GM21360 (cell line): ENCODE measurements around the gene C20orf96.
A peak's percentile ranks its signal among the peaks of the same experiment; 100 is the strongest.
"Not testable (repeated sequence)": the region's sequence is repeated elsewhere in the genome, so short reads cannot be mapped to it uniquely, and the experiment has no call there.

ENCODE experiments used
- ATAC-seq: cut with Tn5 transposase; IDR thresholded peaks from one replicate; pipeline ENCODE4 v1.9.1; 2021; ENCODE audit warnings: mild to moderate bottlenecking, moderate library complexity; ENCODE audit not compliant: unreplicated experiment

Gene C20orf96, protein sequence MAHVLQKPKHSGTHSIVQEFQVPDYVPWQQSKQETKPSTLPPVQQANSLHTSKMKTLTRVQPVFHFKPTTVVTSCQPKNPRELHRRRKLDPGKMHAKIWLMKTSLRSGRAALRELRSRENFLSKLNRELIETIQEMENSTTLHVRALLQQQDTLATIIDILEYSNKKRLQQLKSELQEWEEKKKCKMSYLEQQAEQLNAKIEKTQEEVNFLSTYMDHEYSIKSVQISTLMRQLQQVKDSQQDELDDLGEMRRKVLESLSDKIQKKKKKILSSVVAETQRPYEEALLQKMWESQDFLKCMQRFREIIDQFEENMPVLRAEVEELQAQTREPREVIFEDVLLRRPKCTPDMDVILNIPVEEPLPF

GRCh38 chr20:290084-290831, at the start of gene C20orf96:
TSS of gene C20orf96 (minus strand) at chr20:290750. CDS start at chr20:290610, 140 bp downstream.
- ATAC-seq = peak; percentile 85

DNA sequence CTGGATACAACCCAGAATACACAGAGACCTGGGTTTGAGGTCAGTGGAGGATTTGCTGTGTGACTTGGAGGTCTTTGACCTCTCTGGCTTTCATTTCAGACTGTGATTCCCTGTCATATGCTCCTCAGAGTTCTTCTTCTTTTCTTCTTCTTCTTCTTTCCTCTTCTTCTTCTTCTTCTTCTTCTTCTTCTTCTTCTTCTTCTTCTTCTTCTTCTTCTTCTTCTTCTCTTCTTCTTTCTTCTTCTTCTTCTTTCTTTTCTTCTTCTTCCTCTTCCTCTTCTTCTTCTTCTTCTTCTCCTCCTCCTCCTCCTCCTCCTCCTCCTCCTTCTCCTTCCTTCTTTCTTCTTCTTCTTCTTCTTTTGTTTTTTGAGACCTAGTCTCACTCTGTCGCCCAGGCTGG, 45.5 kb upstream of the C20orf96 start:
- not testable (repeated sequence) for ATAC-seq

- no peak for ATAC-seq
Measured at GRCh38 chr20:334578-334977, 44.0 kb upstream of the C20orf96 start.

DNA sequence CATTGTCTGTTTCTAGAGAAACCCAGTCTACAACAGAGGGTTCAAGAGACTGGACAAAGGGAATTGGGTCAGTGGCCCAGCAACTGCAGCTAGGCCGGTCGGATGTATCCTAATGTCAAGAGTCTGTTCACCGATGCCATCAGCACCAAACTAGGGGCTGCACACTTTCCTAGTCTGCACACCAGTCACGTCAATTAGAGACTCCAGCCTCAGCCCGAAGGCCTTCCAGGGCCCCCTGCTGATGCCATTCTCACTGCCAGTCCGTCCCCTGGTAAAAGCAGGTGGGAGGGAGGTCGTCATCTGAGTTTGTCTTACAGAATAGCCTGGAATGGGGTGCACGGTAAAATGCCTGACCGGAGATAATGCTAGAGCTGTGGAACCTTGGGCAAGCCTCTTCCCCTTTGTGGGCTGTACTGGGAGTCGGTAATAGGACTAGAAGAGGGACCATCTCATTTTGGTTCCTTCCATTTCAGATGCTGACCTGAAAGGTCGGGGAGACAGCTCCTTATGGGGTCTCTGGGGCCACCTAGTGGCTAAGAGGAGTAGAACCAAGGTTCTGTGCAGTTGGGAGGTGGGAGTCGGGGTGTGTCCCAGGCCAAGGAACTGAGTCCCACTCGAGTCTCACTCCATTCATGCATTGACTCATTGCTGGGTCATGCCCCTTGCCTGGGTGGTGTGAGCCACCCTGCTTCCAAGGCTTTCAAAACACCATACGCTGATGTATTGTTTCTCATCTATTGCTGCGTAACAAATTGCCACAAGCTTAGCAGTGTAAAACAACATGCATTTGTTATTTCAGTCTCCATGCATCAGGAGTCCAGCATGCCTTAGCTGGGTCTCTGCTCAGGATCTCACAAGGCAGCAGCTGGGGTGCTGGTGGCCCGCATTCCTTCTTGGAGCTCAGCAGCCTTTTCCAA, 39.9 kb upstream of the C20orf96 start:
- ATAC-seq = no peak

- ATAC-seq = no peak
Measured at GRCh38 chr20:329851-330232, 39.3 kb upstream of the C20orf96 start.

DNA sequence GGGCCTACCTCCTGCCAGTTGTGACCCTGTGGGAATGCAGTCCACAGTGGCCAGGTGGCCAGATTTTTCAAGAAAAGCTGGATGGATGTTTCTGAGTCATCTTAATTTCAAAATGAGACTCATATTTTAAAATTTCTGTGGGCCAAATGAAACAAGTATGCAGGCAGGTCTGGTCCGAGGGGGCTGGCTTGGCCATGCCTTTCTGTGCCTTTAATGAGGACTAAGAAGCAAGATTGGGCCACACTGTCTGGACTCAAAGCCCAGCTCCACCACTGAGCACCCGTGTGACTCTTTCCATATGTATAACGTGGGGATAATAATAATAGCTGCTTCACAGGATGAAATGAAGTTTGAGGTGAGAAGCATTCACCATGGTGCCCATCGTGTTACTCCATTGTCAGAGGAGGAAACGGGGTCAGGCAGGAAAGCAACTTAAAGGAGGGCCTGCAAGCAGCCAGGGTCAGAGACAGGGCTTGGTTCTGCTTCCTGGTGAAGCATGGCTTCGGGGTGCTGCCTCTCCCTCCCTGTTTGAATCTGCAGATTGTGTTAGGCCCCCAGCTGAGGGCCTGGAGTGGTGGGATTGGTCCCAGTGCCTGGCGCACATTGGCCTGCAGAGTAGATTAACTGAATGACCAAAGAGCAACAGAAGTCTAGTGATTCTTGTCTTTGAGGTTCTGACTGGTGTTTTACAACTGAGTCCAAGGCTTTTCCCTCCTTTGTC, 38.6 kb upstream of the C20orf96 start:
- no peak for ATAC-seq

DNA sequence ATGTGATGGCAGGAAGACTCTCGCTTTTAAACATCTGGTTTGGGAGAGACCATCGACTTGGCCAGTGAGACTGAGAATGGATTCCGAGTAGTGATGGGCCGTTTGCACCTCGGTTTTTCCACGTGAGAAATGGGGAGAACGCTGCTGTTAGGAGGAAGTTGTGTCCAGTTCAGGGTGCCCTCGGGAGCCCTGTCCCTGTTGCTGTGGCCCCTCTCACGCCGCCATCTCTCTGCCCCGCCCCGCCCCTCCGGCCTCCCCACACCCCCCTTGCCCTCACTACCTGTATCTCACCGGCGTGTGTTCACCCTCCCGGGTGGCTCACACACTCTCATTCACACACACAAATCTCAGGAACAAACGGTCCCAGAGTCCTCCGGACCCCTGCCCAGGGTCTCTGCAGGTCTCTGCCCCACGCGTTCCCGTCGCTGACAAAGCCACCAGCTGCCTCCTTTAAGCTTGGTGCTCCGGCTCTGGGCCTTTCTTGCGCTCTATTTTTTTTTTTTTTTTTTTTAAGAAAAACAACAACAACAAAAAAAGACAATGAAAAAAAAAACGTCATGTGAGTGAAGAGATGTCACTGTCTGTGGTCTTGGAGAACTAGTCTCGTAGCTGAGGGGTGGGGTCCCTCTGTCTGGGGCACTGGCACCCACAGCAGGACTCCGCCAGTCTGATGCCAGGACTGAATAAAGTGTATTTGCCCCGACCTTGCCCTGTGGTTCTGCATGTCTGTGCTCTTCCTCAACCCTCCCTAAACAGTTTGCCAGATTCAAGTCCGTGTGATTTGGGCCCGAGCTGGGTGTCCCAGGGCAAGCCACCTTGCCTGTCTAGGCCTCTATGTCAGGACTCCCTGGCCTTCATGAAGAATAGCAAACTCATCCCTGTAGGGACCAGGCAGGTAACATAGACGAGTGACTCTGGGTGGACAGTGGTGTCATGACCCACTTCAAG, 37.8 kb upstream of the C20orf96 start:
- no peak for ATAC-seq

GRCh38 chr20:327186-328026, 36.9 kb upstream of the C20orf96 start:
- peak; percentile 19 for ATAC-seq

GRCh38 chr20:326645-327185, 36.2 kb upstream of the C20orf96 start:
- no peak for ATAC-seq

DNA sequence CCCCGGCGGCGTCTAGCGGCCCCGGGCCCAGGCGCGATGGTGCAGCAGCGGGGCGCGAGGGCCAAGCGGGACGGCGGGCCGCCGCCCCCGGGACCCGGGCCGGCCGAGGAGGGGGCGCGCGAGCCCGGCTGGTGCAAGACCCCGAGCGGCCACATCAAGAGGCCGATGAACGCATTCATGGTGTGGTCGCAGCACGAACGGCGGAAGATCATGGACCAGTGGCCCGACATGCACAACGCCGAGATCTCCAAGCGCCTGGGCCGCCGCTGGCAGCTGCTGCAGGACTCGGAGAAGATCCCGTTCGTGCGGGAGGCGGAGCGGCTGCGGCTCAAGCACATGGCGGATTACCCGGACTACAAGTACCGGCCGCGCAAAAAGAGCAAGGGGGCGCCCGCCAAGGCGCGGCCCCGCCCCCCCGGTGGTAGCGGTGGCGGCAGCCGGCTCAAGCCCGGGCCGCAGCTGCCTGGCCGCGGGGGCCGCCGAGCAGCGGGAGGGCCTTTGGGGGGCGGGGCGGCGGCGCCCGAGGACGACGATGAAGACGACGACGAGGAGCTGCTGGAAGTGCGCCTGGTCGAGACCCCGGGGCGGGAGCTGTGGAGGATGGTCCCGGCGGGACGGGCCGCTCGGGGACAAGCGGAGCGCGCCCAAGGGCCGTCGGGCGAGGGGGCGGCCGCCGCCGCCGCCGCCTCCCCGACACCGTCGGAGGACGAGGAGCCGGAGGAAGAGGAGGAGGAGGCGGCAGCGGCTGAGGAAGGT, 35.5 kb upstream of the C20orf96 start:
- ATAC-seq = no peak

DNA sequence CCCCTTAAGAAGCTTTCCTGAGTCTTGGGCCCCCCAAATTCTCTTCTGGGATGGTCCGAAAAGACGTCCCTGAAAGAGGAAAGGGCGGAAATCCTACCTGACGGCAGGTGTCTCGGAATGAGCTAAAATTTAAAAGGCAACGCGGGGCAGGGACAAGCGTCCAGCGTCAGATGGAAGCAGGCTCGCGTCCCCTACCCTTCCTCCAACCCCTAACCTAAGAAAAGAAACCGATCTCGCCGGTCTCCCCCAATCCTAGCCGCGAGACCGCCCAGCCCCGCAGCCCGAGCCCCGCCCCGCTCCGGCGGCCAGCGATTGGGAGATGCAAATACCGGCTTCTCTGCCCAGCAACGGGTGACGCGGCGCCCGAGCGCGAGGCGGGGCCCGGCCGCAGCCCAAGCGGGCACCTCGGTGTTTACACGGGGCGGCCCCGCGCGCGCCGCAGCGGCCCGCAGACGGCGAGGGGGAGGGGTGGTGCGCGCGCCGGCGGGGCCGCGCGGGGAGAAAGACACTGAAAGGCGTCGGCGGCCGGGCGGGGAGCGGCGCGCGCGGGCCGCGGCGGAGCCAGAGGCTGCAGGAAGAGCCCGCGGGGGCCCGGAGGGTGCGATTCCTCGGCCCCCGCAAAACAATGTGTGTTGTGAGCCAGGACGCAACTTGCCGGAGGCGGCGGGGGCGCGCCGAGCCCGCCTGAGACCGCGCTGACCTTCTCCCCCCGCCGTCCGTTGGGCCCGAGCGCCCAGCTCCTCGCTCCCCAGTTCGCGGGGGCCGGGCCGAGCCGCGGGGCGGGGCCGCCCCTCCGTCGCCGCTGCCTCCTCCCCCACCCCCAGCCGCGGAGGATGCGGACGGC, 34.7 kb upstream of the C20orf96 start, which contains the start of gene SOX12:
TSS of gene SOX12 (plus strand) at position 508 of the 844 bp plus-strand sequence. CDS start 373 bp downstream, outside the sequence.
- peak; percentile 68 for ATAC-seq

DNA sequence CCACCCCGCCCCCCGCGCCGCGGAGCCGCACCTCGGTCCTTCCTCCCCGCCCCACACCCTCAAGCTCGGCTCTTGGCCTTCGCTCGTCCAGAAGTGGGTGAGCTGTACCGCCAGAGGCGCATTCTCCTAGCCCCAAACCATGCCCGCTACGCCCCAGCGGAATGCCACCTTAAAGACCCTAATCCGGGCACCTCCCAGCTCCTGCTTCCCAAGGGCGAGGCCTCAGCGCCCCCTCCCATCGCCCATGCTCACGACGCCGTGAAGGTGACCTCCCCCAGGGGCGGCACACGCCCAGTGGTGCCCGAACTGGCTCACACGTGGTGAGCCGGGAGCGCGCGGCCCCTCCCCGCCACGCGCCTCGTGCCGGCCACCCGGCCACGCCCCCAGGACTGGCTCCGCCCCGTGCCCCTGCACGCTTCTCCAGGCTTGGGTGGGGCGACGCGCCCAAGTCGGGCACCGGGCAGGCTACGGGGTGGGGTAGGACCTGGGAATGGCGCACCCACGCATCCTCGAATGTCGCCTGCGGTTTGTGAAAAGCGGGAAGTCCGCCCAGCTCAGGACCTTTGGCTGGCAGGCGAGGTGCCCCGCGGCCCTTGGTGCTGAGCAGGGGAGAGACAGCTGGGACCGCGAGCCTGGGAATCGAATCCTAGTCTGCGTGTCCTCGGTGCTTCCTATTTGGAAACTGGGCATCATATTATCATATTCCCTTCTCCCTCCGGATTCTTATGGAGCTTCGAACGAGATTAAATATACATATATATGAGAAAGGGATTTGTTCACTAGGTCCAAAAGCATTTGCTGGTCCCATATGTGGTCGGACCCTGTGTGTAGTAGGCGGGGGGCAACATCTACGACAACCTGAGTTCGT, 33.9 kb upstream of the C20orf96 start:
- ATAC-seq = peak; percentile 42

DNA sequence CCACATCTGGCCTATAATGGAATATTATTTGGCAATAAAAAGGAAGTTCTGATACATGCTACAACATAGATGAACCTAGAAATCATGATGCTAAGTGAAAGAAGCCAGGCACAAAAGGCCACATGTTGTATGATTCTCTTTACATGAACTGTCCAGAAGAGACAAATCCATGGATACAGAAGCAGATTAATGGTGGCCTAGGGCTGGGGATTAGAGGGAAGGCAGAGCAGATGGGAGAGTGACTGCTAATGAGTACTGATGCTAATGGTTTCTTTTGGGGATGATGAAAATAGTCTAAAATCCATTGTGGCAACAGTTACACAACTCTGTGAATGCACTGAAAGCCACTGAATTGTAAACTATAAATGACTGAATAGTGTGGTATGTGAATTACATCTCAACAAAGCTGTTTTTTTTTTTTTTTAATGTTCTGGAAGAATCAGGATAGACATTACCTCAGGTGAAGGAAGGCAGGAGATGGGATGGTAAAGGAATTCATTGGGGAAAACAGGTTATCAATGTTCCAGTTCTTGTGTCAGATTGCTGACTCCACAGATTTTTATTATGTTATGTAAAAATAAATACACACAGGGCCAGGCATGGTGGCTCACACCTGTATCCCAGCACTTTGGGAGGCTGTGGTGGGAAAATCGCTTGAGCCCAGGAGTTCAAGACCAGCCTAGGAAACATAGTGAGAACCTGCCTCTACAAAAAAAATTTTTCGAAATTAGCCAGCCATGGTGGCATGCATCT, 25.9 kb upstream of the C20orf96 start:
- no peak for ATAC-seq

- ATAC-seq = no peak
Measured at GRCh38 chr20:313948-314347, 23.4 kb upstream of the C20orf96 start.

DNA sequence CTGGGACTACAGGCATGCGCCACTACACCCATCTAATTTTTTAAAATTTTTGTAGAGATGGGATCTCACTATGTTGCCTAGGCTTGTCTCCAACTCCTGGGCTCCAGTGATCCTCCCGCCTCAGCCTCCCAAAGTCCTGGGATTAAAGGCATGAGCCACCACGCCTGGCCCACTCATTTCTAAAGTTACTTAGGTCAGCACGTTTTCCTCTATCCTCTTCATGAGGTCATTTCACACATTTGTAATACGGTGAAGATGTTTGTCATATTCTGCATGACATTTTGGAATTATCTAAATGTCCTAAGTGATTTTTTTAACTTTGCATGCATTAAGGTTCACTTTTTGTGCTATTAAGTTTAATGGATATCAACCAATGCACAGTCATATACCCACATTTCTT, 22.9 kb upstream of the C20orf96 start:
- ATAC-seq = no peak
